Measurements from ENCODE around the gene DDX52.

GRCh38 chr17:37574427-37574826 is 68.8 kb downstream of the DDX52 start:
- TF ChIP-seq CTCF (IDR thresholded peaks at IDR 0.05; ENCODE audit: low read depth, low read length) (no peak), EZH2phosphoT487 (IDR thresholded peaks at IDR 0.05; ENCODE audit: low read depth) (no peak)

Data from OCI-LY3 (cell line).